Measurements from ENCODE around the gene NOX5.

Gene NOX5

DNA sequence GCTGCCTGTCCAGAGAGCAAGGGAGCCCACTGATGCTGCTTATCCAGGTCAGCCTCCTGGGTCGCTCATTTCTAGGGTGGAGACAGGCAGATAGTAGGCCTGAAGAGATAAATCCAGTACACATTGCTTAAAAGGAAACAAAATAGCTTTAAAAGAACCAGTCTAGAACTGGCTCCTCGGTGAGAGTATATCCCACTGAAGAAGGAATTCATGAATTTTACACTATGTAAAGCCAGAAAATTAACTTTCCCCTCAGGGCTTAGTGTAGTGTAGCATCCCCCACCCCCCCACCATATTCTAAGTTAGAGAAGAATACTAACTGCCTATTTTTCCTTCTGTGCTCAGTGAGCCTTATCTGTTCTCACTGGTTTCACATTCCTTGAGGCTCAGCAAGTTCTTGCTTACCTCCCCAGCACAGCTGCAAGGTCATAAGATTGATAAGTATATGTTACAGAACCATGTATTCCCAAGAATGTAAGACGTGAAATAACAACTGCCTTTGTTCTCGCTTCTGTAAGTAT lies 30.5 kb upstream of the NOX5 start:
- Mint-ChIP-seq H3K36me3 (ENCODE audit: insufficient read depth) (no peaks in the 10 kb centered on the region), H3K9me3 (no peaks in the 10 kb centered on the region), H3K27ac (no peak overlapping the region), H3K27me3 (peaks cover 48 to 72% of the 10 kb centered on the region in 2 donors), H3K4me1 (ENCODE audit: low read depth in 2 of 2) (no peaks in the 10 kb centered on the region), H3K4me3 (no peak overlapping the region)
- ATAC-seq (replicated peaks) (no peak), DNase-seq (no peak)

GRCh38 chr15:68984586-68984985 lies 29.9 kb upstream of the NOX5 start:
- Mint-ChIP-seq H3K27me3 (peaks cover 48 to 78% of the 10 kb centered on the region in 2 donors), H3K36me3 (ENCODE audit: insufficient read depth) (no peaks in the 10 kb centered on the region), H3K4me1 (ENCODE audit: low read depth in 2 of 2) (no peaks in the 10 kb centered on the region), H3K27ac (no peak overlapping the region), H3K9me3 (no peaks in the 10 kb centered on the region), H3K4me3 (no peak overlapping the region)
- no peak for ATAC-seq (replicated peaks)
- no peak for DNase-seq

DNA sequence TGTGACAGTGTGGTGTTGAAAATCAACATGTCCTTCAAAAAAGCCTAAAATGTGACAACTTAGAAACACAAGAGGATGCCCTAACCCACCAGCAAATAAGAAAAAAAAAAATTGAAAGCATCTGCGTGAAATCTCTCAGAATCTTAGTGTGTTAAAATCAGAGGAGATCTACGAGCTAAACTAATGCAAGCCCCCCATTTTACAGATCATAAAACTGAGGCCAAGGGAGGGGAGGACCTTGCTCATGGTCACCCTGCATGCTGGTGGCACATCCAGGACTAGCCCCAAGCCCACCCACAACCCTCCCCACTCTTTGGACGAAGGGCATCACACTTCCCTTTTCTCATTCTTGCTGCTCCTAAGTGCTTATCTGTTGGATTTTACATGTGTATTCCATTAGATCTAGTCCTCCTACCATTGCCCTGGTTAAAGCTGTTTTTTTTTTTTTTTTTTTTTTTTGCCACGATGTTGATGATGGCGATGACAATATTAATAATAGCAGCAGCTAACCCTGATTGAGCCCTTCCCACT lies 29.1 kb upstream of the NOX5 start:
- ATAC-seq (replicated peaks), result no peak
- Mint-ChIP-seq H3K27me3 (peaks cover 48 to 83% of the 10 kb centered on the region in 2 donors), H3K4me1 (ENCODE audit: low read depth in 2 of 2) (no peaks in the 10 kb centered on the region), H3K9me3 (no peaks in the 10 kb centered on the region), H3K4me3 (no peak overlapping the region), H3K36me3 (ENCODE audit: insufficient read depth) (no peaks in the 10 kb centered on the region), H3K27ac (no peak overlapping the region)
- no peak for DNase-seq

- no peaks in the 10 kb centered on the region for H3K9me3 Mint-ChIP-seq
These were observed 28.2 kb upstream of the NOX5 start for GRCh38 chr15:68986322-68986721.

GRCh38 chr15:68987120-68987519 lies 27.4 kb upstream of the NOX5 start:
- Mint-ChIP-seq H3K36me3 (ENCODE audit: insufficient read depth) (no peaks in the 10 kb centered on the region), H3K27ac (no peak overlapping the region), H3K4me3 (no peak overlapping the region)

More at GRCh38 chr15:68986322-68986721, 28.2 kb upstream of the NOX5 start:
- Mint-ChIP-seq H3K27ac (no peak overlapping the region), H3K36me3 (ENCODE audit: insufficient read depth) (no peaks in the 10 kb centered on the region), H3K27me3 (peaks cover 44 to 81% of the 10 kb centered on the region in 2 donors), H3K4me1 (ENCODE audit: low read depth in 2 of 2) (no peaks in the 10 kb centered on the region), H3K4me3 (no peak overlapping the region)
- no peak for DNase-seq
- no peak for ATAC-seq (replicated peaks)

GRCh38 chr15:68987676-68988075 lies 26.8 kb upstream of the NOX5 start:
- no peaks in the 10 kb centered on the region for H3K4me1 Mint-ChIP-seq (ENCODE audit: low read depth in 2 of 2)
- DNase-seq (no peak), ATAC-seq (replicated peaks) (no peak)
- H3K27me3 Mint-ChIP-seq, result peaks cover 35 to 73% of the 10 kb centered on the region in 2 donors
- no peak overlapping the region for H3K4me3 Mint-ChIP-seq
- no peaks in the 10 kb centered on the region for H3K9me3 Mint-ChIP-seq
- H3K36me3 Mint-ChIP-seq (ENCODE audit: insufficient read depth), result no peaks in the 10 kb centered on the region
- H3K27ac Mint-ChIP-seq, result no peak overlapping the region

More at GRCh38 chr15:68987120-68987519, 27.4 kb upstream of the NOX5 start:
- no peaks in the 10 kb centered on the region for H3K9me3 Mint-ChIP-seq
- H3K4me1 Mint-ChIP-seq (ENCODE audit: low read depth in 2 of 2), result no peaks in the 10 kb centered on the region
- ATAC-seq (replicated peaks), result no peak
- DNase-seq, result no peak
- peaks cover 36 to 73% of the 10 kb centered on the region in 2 donors for H3K27me3 Mint-ChIP-seq

DNA sequence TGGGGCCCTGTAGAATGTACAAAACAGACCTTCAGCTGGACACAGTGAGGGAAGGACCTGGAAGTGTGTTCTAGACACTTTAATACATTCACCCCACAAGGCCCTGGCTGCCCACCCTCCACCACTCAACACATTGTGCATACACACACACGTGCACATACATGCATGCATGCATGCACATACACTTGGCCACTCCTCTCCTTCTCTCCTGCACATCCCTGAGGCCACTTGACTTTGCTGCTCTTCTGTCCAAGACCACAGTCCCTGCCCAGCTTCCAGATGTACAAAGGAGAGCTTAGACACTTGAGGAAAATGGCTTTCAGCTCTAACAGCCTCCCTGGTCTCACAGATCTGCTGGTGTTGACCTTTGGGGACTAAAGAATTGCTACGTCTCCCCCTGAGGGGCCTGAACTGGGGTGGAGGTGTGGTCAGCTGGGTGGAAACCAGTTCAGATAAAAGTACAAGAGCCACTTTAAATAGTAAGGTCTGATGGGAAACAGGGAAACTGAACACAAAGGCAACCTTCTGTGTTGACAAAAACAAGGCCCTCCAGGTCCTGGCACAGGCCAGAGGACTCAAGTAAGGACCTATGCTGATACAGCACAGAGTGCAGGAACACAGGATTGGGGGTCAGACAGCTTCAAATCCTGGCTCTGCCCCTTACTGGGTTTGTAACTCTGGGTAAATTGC lies 24.8 kb upstream of the NOX5 start:
- no peaks in the 10 kb centered on the region for H3K9me3 Mint-ChIP-seq
- no peaks in the 10 kb centered on the region for H3K36me3 Mint-ChIP-seq (ENCODE audit: insufficient read depth)
- H3K27ac Mint-ChIP-seq, result no peak overlapping the region
- H3K4me1 Mint-ChIP-seq (ENCODE audit: low read depth in 2 of 2), result no peaks in the 10 kb centered on the region
- DNase-seq (no peak), ATAC-seq (replicated peaks) (no peak)
- no peak overlapping the region for H3K4me3 Mint-ChIP-seq
- H3K27me3 Mint-ChIP-seq, result peaks cover 35 to 61% of the 10 kb centered on the region in 2 donors

DNA sequence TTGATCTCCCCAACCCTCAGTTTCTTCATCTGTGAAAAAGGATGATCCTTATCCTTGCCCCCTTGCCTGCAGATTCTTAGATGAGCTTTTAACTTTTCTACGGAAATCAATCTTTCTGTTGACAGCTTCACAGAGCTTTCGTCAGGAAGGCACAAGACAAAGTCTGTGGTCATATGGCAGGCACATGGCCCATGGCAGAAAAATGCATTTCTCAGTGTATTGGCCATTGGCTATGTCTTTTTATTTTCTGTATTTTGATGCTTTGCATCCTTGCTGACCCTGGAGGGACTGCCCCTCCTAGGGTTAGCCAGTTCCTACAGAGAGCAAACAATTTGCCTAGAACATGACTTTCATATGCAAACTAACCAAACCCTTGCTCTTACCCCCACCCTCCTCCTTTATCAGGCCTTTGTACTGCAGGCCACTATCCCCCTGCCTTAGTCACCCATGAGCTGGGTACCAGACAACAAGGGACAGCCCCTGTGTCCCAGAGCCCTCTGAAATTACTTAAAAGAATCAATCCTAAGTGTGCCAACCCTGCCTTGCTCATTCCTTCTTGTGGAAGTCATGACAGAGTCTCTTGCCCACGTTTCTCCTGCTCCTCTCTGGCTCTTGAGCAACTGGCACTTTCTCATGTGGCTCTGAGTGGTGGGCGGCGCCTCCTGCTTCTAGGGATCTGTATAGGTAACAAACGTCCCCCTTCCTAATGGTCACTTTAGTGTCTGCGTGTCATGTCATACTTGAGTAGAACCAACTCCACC lies 24.1 kb upstream of the NOX5 start:
- DNase-seq (no peak), ATAC-seq (replicated peaks) (no peak)
- Mint-ChIP-seq H3K27ac (no peak overlapping the region), H3K9me3 (no peaks in the 10 kb centered on the region), H3K4me3 (no peak overlapping the region), H3K36me3 (ENCODE audit: insufficient read depth) (no peaks in the 10 kb centered on the region), H3K27me3 (peaks cover 28 to 54% of the 10 kb centered on the region in 2 donors), H3K4me1 (ENCODE audit: low read depth in 2 of 2) (no peaks in the 10 kb centered on the region)

DNA sequence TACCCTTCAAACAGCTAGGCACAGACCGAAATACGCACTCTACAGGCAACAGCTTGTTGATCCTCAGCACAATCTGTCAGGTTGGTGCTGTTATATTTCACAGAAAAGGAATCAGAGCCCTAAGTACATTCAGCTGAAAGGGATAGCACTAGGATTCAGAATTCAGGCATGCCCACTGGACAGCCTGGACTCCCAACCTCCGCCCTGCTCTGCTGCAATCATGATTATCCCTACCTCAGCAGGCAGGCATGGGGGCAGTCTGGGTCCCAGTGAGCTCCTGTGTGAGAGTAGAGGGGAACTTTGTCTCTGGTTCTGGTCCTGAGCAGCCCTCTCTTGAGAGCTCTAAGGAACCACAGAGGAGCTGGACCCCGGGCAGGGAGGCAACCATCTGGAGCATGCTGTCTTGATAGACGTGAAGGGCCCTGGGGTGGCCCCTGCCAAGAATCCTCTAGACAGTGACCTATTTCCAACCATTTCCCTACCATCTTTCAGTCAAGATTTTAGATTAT lies 23.4 kb upstream of the NOX5 start:
- peaks cover 25 to 51% of the 10 kb centered on the region in 2 donors for H3K27me3 Mint-ChIP-seq
- H3K27ac Mint-ChIP-seq, result no peak overlapping the region
- H3K9me3 Mint-ChIP-seq, result no peaks in the 10 kb centered on the region
- no peak overlapping the region for H3K4me3 Mint-ChIP-seq
- ATAC-seq (replicated peaks), result no peak
- H3K4me1 Mint-ChIP-seq (ENCODE audit: low read depth in 2 of 2), result no peaks in the 10 kb centered on the region
- no peak for DNase-seq
- no peaks in the 10 kb centered on the region for H3K36me3 Mint-ChIP-seq (ENCODE audit: insufficient read depth)

DNA sequence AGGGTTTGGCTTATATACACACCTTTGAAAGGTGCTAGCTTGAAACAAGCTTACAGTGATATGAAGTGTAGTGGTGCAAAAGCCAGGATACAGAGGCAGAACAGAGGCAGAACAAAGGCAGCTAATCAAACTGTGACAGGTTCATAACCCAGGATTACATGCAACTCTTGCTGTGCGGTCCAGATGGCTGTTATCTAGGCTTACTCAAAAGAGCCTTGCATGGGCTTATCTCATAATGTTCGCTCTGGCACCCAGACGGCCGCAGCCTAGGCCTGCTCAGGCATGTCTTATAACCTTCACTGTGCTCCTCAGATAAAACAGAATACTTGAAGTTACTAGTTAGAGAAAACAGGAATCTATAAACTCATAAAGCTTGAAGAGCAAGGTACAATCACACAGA lies 22.8 kb upstream of the NOX5 start:
- no peak for DNase-seq
- Mint-ChIP-seq H3K4me3 (no peak overlapping the region), H3K27ac (no peak overlapping the region)

GRCh38 chr15:68992696-68993095 lies 21.8 kb upstream of the NOX5 start:
- no peak overlapping the region for H3K27ac Mint-ChIP-seq
- H3K9me3 Mint-ChIP-seq, result no peaks in the 10 kb centered on the region
- no peak for DNase-seq
- no peak overlapping the region for H3K4me3 Mint-ChIP-seq
- no peaks in the 10 kb centered on the region for H3K36me3 Mint-ChIP-seq (ENCODE audit: insufficient read depth)
- ATAC-seq (replicated peaks), result no peak
- H3K27me3 Mint-ChIP-seq, result peaks cover 12 to 35% of the 10 kb centered on the region in 2 donors
- H3K4me1 Mint-ChIP-seq (ENCODE audit: low read depth in 2 of 2), result no peaks in the 10 kb centered on the region

More for the DNA sequence above, 22.8 kb upstream of the NOX5 start:
- ATAC-seq (replicated peaks), result no peak
- Mint-ChIP-seq H3K9me3 (no peaks in the 10 kb centered on the region), H3K27me3 (peaks cover 22 to 45% of the 10 kb centered on the region in 2 donors), H3K4me1 (ENCODE audit: low read depth in 2 of 2) (no peaks in the 10 kb centered on the region), H3K36me3 (ENCODE audit: insufficient read depth) (no peaks in the 10 kb centered on the region)

- no peak for ATAC-seq (replicated peaks)
These were observed 21.2 kb upstream of the NOX5 start for GRCh38 chr15:68993276-68993675.

GRCh38 chr15:68994149-68994548 lies 20.3 kb upstream of the NOX5 start:
- H3K36me3 Mint-ChIP-seq (ENCODE audit: insufficient read depth), result no peaks in the 10 kb centered on the region
- no peak overlapping the region for H3K27ac Mint-ChIP-seq
- H3K4me3 Mint-ChIP-seq, result no peak overlapping the region
- H3K9me3 Mint-ChIP-seq, result no peaks in the 10 kb centered on the region
- ATAC-seq (replicated peaks) (no peak), DNase-seq (no peak)
- H3K4me1 Mint-ChIP-seq (ENCODE audit: low read depth in 2 of 2), result no peaks in the 10 kb centered on the region
- peaks cover 6 to 27% of the 10 kb centered on the region in 2 donors for H3K27me3 Mint-ChIP-seq

More at GRCh38 chr15:68993276-68993675, 21.2 kb upstream of the NOX5 start:
- peaks cover 6 to 29% of the 10 kb centered on the region in 2 donors for H3K27me3 Mint-ChIP-seq
- DNase-seq, result no peak
- no peaks in the 10 kb centered on the region for H3K36me3 Mint-ChIP-seq (ENCODE audit: insufficient read depth)
- no peak overlapping the region for H3K27ac Mint-ChIP-seq
- H3K9me3 Mint-ChIP-seq, result no peaks in the 10 kb centered on the region
- no peak overlapping the region for H3K4me3 Mint-ChIP-seq
- H3K4me1 Mint-ChIP-seq (ENCODE audit: low read depth in 2 of 2), result no peaks in the 10 kb centered on the region

All from effector memory CD8-positive, alpha-beta T cell (primary cell).